ENCODE measurements around the gene EGF. TPM values are rescaled to one million over a fixed set of nuclear protein-coding genes. Genes with fewer than 3 reads are reported as not detected.

Gene EGF
- total RNA-seq, 3 donors from 2014 or later, result 1.6 to 2.6 (median 2.5) TPM

GRCh38 chr4:109879081-109879480 is 33.6 kb upstream of the EGF start:
- DNase-seq (no peak), ATAC-seq (no peak)
- no peaks in the 10 kb centered on the region for H3K36me3 ChIP-seq (ENCODE audit: low read depth)
- H3K4me1 ChIP-seq (ENCODE audit: low read depth), result no peaks in the 10 kb centered on the region
- no peaks in the 10 kb centered on the region for H3K9me3 ChIP-seq
- intact Hi-C loops (cut with DNase I, micrococcal nuclease), result no loop called here
- no peak overlapping the region for H3K4me3 ChIP-seq
- TF ChIP-seq CTCF (IDR thresholded peaks at IDR 0.05), result no peak

GRCh38 chr4:109879636-109880314 is 32.9 kb upstream of the EGF start:
- ATAC-seq, result no peak
- no peaks in the 10 kb centered on the region for H3K4me1 ChIP-seq (ENCODE audit: low read depth)
- H3K9me3 ChIP-seq, result no peaks in the 10 kb centered on the region
- no peak overlapping the region for H3K4me3 ChIP-seq
- no peak for TF ChIP-seq CTCF (IDR thresholded peaks at IDR 0.05)
- no peaks in the 10 kb centered on the region for H3K36me3 ChIP-seq (ENCODE audit: low read depth)
- no peak for DNase-seq
- intact Hi-C loops (cut with DNase I, micrococcal nuclease), result no loop called here

- no peak for TF ChIP-seq CTCF (IDR thresholded peaks at IDR 0.05)
- H3K4me1 ChIP-seq (ENCODE audit: low read depth), result no peaks in the 10 kb centered on the region
- no peaks in the 10 kb centered on the region for H3K9me3 ChIP-seq
- intact Hi-C loops (cut with DNase I, micrococcal nuclease), result no loop called here
- no peak for ATAC-seq
- no peaks in the 10 kb centered on the region for H3K36me3 ChIP-seq (ENCODE audit: low read depth)
- no peak overlapping the region for H3K4me3 ChIP-seq
- no peak for DNase-seq
Observed at GRCh38 chr4:109886303-109886702, 26.4 kb upstream of the EGF start.

GRCh38 chr4:109887071-109887470 is 25.6 kb upstream of the EGF start:
- Histone ChIP-seq H3K9me3 (no peaks in the 10 kb centered on the region), H3K4me1 (ENCODE audit: low read depth) (no peaks in the 10 kb centered on the region), H3K36me3 (ENCODE audit: low read depth) (no peaks in the 10 kb centered on the region), H3K4me3 (no peak overlapping the region)
- no peak for TF ChIP-seq CTCF (IDR thresholded peaks at IDR 0.05)
- DNase-seq (no peak), ATAC-seq (no peak)
- intact Hi-C loops (cut with DNase I, micrococcal nuclease), result no loop called here

GRCh38 chr4:109890076-109890475 is 22.6 kb upstream of the EGF start:
- no peak for ATAC-seq
- TF ChIP-seq CTCF (IDR thresholded peaks at IDR 0.05), result no peak
- H3K4me3 ChIP-seq, result no peak overlapping the region

More at GRCh38 chr4:109890076-109890475, 22.6 kb upstream of the EGF start:
- Histone ChIP-seq H3K9me3 (no peaks in the 10 kb centered on the region), H3K4me1 (ENCODE audit: low read depth) (no peaks in the 10 kb centered on the region), H3K36me3 (ENCODE audit: low read depth) (no peaks in the 10 kb centered on the region)
- intact Hi-C loops (cut with DNase I, micrococcal nuclease), result no loop called here
- no peak for DNase-seq

All from mucosa of descending colon (tissue), 3 donors.